ENCODE results near the gene PKHD1.

- TF ChIP-seq CTCF (IDR thresholded peaks at IDR 0.05) (no peak), POLR2A (IDR thresholded peaks at IDR 0.05) (no peak)
Measured at GRCh38 chr6:52065621-52066020, 21.8 kb downstream of the PKHD1 start.

All from uterus (tissue), 2 donors.